Measurements from ENCODE around the gene UTY. TPM values are rescaled to one million over a fixed set of nuclear protein-coding genes. Genes with fewer than 3 reads are reported as not detected.

Gene UTY
- total RNA-seq, 2 donors from 2014 or later: 25.6 to 39.8 TPM

DNA sequence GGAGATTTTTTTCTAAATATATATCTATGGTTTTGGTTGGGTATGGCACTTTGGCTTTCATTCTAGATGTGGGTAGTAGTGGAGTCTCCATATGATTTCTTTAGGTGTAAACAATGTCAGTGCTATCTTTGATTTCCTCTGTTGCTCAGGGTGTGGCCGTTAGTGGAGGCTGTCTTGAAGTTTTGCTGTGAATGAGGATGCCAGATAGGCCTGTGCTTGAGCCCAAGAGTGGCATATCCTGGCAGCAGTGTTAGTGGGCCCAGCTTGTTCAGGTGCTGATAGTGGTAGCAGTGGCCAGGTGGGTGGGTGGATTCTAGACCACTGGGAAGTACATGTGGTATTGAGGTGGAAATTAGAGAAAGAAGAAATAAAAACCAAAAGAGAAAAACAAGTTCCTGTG is 8.9 kb upstream of the UTY start:
- TF ChIP-seq POLR2A (IDR thresholded peaks at IDR 0.05) (no peak), CTCF (IDR thresholded peaks at IDR 0.05) (no peak), POLR2AphosphoS5 (IDR thresholded peaks at IDR 0.05) (no peak)
- no peaks in the 10 kb centered on the region for H3K36me3 ChIP-seq
- intact Hi-C loops (cut with DNase I): loop anchor here (10.0 kb wide), 1 partner anchor 216 kb away; the partner anchor contains the start of gene TMSB4Y
- WGBS: 70% methylated on average over 1 of the region's 1 CpG
- H3K4me1 ChIP-seq (replicated peaks): no peaks in the 10 kb centered on the region
- no peaks in the 10 kb centered on the region for H3K27me3 ChIP-seq (replicated peaks; ENCODE audit: insufficient read depth)
- no peak for DNase-seq (ENCODE audit: low spot score)
- no peaks in the 10 kb centered on the region for H3K9me3 ChIP-seq
- no peak overlapping the region for H3K27ac ChIP-seq
- H3K4me3 ChIP-seq: no peak overlapping the region

GRCh38 chrY:13479121-13479711 is 617 bp downstream of the UTY start:
- no peak for TF ChIP-seq CTCF (IDR thresholded peaks at IDR 0.05)
- TF ChIP-seq POLR2A (IDR thresholded peaks at IDR 0.05): no peak
- TF ChIP-seq POLR2AphosphoS5 (IDR thresholded peaks at IDR 0.05): no peak
- Histone ChIP-seq H3K27me3 (replicated peaks; ENCODE audit: insufficient read depth) (no peaks in the 10 kb centered on the region), H3K27ac (peak overlapping the region; percentile 92 to 93), H3K4me1 (replicated peaks) (no peaks in the 10 kb centered on the region), H3K9me3 (no peaks in the 10 kb centered on the region), H3K36me3 (no peaks in the 10 kb centered on the region), H3K4me3 (peak overlapping the region; percentile 60 to 61)
- intact Hi-C loops (cut with DNase I): no loop called here
- under 1% methylated on average over 19 of the region's 34 CpGs for WGBS
- peak; percentile 34 for DNase-seq (ENCODE audit: low spot score)

DNA sequence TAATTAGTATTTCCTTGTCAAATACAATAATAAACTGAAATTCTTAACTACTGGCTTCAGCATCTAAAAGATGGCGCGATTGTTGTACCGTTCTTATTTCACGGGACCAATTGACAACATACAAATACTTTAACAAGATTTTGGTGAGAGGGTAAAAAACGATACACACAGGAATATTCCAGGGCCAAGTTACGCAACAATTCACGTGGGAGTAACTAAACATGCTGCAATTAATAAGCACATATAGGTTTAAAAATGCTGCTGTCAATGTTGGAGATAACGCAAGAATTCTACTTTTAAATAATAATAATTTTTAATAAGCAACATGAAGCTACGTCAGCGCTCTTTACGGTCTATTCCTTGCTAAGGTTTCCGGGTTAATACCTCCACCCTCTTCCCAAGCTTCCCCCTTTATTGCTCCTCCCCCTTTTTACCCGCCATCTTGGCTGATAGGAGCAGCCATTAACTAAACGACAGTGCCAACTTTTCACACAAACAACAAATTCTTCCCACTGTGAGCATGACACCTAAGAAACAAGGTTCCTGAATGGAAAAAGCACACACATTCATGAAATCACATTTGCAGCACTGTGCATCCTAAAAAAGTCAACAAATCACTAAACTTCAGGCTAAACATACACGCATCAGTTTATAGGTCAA is 1.6 kb downstream of the UTY start:
- under 1% methylated on average over 15 of the region's 15 CpGs for WGBS
- H3K9me3 ChIP-seq: no peaks in the 10 kb centered on the region
- no peaks in the 10 kb centered on the region for H3K4me1 ChIP-seq (replicated peaks)
- TF ChIP-seq CTCF (IDR thresholded peaks at IDR 0.05) (no peak), POLR2AphosphoS5 (IDR thresholded peaks at IDR 0.05) (peak; percentile 59), POLR2A (IDR thresholded peaks at IDR 0.05) (no peak)
- peak overlapping the region; percentile 92 to 93 for H3K27ac ChIP-seq
- H3K4me3 ChIP-seq: peak overlapping the region; percentile 60 to 61
- no peaks in the 10 kb centered on the region for H3K27me3 ChIP-seq (replicated peaks; ENCODE audit: insufficient read depth)
- no peaks in the 10 kb centered on the region for H3K36me3 ChIP-seq
- DNase-seq (ENCODE audit: low spot score): peak; percentile 40
- intact Hi-C loops (cut with DNase I): no loop called here

- 20% methylated on average over 2 of the region's 2 CpGs for WGBS
- H3K27me3 ChIP-seq (replicated peaks; ENCODE audit: insufficient read depth): no peaks in the 10 kb centered on the region
- H3K36me3 ChIP-seq: no peaks in the 10 kb centered on the region
- H3K4me1 ChIP-seq (replicated peaks): no peaks in the 10 kb centered on the region
- DNase-seq (ENCODE audit: low spot score): no peak
- H3K4me3 ChIP-seq: no peak overlapping the region
- no peaks in the 10 kb centered on the region for H3K9me3 ChIP-seq
- no peak overlapping the region for H3K27ac ChIP-seq
- TF ChIP-seq POLR2AphosphoS5 (IDR thresholded peaks at IDR 0.05) (no peak), CTCF (IDR thresholded peaks at IDR 0.05) (no peak), POLR2A (IDR thresholded peaks at IDR 0.05) (no peak)
- intact Hi-C loops (cut with DNase I): no loop called here
Measured at GRCh38 chrY:13474997-13475396, 4.8 kb downstream of the UTY start.

GRCh38 chrY:13451572-13451971 is 28.3 kb downstream of the UTY start:
- H3K27me3 ChIP-seq (replicated peaks; ENCODE audit: insufficient read depth): no peaks in the 10 kb centered on the region
- 58% methylated on average over 3 of the region's 3 CpGs for WGBS
- intact Hi-C loops (cut with DNase I): no loop called here
- no peak for TF ChIP-seq POLR2A (IDR thresholded peaks at IDR 0.05)
- TF ChIP-seq POLR2AphosphoS5 (IDR thresholded peaks at IDR 0.05): no peak
- TF ChIP-seq CTCF (IDR thresholded peaks at IDR 0.05): no peak
- H3K36me3 ChIP-seq: no peaks in the 10 kb centered on the region
- no peak overlapping the region for H3K4me3 ChIP-seq
- H3K4me1 ChIP-seq (replicated peaks): no peaks in the 10 kb centered on the region
- no peak for DNase-seq (ENCODE audit: low spot score)
- no peak overlapping the region for H3K27ac ChIP-seq
- H3K9me3 ChIP-seq: no peaks in the 10 kb centered on the region
